ENCODE results near the gene HOXA1.

Gene HOXA1

GRCh38 chr7:27071622-27072390 is 24.0 kb downstream of the HOXA1 start:
- DNase-seq (no peak), ATAC-seq (ENCODE audit: insufficient read depth, low read depth) (no peak)

GRCh38 chr7:27068259-27068658 is 27.5 kb downstream of the HOXA1 start:
- no peak for DNase-seq
- no peaks in the 10 kb centered on the region for H3K79me2 ChIP-seq (ENCODE audit: insufficient read depth, low read length)
- H3K36me3 ChIP-seq (ENCODE audit: insufficient read depth, low read length), result no peaks in the 10 kb centered on the region
- H3K4me2 ChIP-seq (ENCODE audit: insufficient read depth, low read length), result no peak overlapping the region
- no peaks in the 10 kb centered on the region for H3K9me3 ChIP-seq (ENCODE audit: insufficient read depth, low read length, severe bottlenecking)
- H3K4me1 ChIP-seq (ENCODE audit: insufficient read depth, low read length), result no peaks in the 10 kb centered on the region
- no peak for ATAC-seq (ENCODE audit: insufficient read depth, low read depth)
- H2AFZ ChIP-seq (ENCODE audit: low read depth, low read length), result no peak overlapping the region
- TF ChIP-seq CTCF (IDR thresholded peaks at IDR 0.05; ENCODE audit: borderline replicate concordance, extremely low read depth, low read length, poor library complexity, severe bottlenecking), result no peak
- TF ChIP-seq EZH2 (IDR thresholded peaks at IDR 0.05; ENCODE audit: borderline replicate concordance, low read depth, low read length, severe bottlenecking), result no peak
- no peak overlapping the region for H3K9ac ChIP-seq (ENCODE audit: low read depth, low read length)
- no peak overlapping the region for H3K4me3 ChIP-seq (ENCODE audit: low read depth in 1 of 2, low read length in 2 of 2)
- peaks cover 7% of the 10 kb centered on the region for H3K27me3 ChIP-seq (ENCODE audit: insufficient read depth, low read length, poor library complexity)
- H4K20me1 ChIP-seq (ENCODE audit: insufficient read depth, low read length), result no peaks in the 10 kb centered on the region
- no peak overlapping the region for H3K27ac ChIP-seq (ENCODE audit: low read length)

More at GRCh38 chr7:27071622-27072390, 24.0 kb downstream of the HOXA1 start:
- no peaks in the 10 kb centered on the region for H4K20me1 ChIP-seq (ENCODE audit: insufficient read depth, low read length)
- H3K9me3 ChIP-seq (ENCODE audit: insufficient read depth, low read length, severe bottlenecking), result no peaks in the 10 kb centered on the region
- H2AFZ ChIP-seq (ENCODE audit: low read depth, low read length), result no peak overlapping the region
- no peak overlapping the region for H3K4me3 ChIP-seq (ENCODE audit: low read depth in 1 of 2, low read length in 2 of 2)
- TF ChIP-seq EZH2 (IDR thresholded peaks at IDR 0.05; ENCODE audit: borderline replicate concordance, low read depth, low read length, severe bottlenecking), result no peak
- no peaks in the 10 kb centered on the region for H3K4me1 ChIP-seq (ENCODE audit: insufficient read depth, low read length)
- no peak overlapping the region for H3K9ac ChIP-seq (ENCODE audit: low read depth, low read length)
- H3K79me2 ChIP-seq (ENCODE audit: insufficient read depth, low read length), result no peaks in the 10 kb centered on the region
- no peak overlapping the region for H3K4me2 ChIP-seq (ENCODE audit: insufficient read depth, low read length)
- H3K36me3 ChIP-seq (ENCODE audit: insufficient read depth, low read length), result no peaks in the 10 kb centered on the region
- H3K27me3 ChIP-seq (ENCODE audit: insufficient read depth, low read length, poor library complexity), result peaks cover 7% of the 10 kb centered on the region
- H3K27ac ChIP-seq (ENCODE audit: low read length), result no peak overlapping the region

DNA sequence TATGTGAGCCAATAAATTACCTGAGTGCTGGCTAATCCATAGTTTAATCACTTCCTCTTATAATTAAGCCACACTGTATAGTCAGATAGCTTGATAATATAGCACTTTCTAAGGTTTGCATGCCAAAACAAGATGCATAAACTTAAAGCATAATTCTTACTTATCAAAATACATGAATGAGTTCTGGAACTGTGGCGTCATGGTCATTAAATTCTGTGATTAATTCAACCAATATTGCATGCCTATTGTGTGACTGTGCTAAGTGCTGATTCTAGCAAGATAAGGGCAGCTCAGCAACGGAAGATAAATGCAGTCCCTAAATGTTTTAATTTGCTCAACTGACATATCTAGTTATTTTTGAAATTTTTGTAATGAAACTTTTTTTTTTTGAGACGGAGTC is 29.7 kb downstream of the HOXA1 start:
- no peak overlapping the region for H3K4me2 ChIP-seq (ENCODE audit: insufficient read depth, low read length)
- H3K27ac ChIP-seq (ENCODE audit: low read length), result no peak overlapping the region

More for the DNA sequence above, 29.7 kb downstream of the HOXA1 start:
- Histone ChIP-seq H3K9me3 (ENCODE audit: insufficient read depth, low read length, severe bottlenecking) (no peaks in the 10 kb centered on the region), H3K79me2 (ENCODE audit: insufficient read depth, low read length) (no peaks in the 10 kb centered on the region), H3K4me3 (ENCODE audit: low read depth in 1 of 2, low read length in 2 of 2) (no peak overlapping the region), H3K9ac (ENCODE audit: low read depth, low read length) (no peak overlapping the region), H4K20me1 (ENCODE audit: insufficient read depth, low read length) (no peaks in the 10 kb centered on the region), H2AFZ (ENCODE audit: low read depth, low read length) (no peak overlapping the region), H3K4me1 (ENCODE audit: insufficient read depth, low read length) (no peaks in the 10 kb centered on the region), H3K27me3 (ENCODE audit: insufficient read depth, low read length, poor library complexity) (peaks cover 4% of the 10 kb centered on the region), H3K36me3 (ENCODE audit: insufficient read depth, low read length) (no peaks in the 10 kb centered on the region)
- TF ChIP-seq EZH2 (IDR thresholded peaks at IDR 0.05; ENCODE audit: borderline replicate concordance, low read depth, low read length, severe bottlenecking) (no peak), CTCF (IDR thresholded peaks at IDR 0.05; ENCODE audit: borderline replicate concordance, extremely low read depth, low read length, poor library complexity, severe bottlenecking) (no peak)
- ATAC-seq (ENCODE audit: insufficient read depth, low read depth), result no peak
- no peak for DNase-seq

Measured in DND-41 (cell line).